Smooth muscle cell (in vitro differentiated cells): ENCODE data around the gene IL17RD. TPM values are rescaled to one million over a fixed set of nuclear protein-coding genes. Genes with fewer than 3 reads are reported as not detected.

Experiments used
- DNase-seq: peaks from one replicate; lab custom pipeline; 2025; ENCODE audit not compliant: unreplicated experiment; lab: John Stamatoyannopoulos, UW
- H2AFZ ChIP-seq: fragments of 200-600 bp; sonication (generic); 2 replicates; pipeline ENCODE4 v1.6.0; 2016; ENCODE audit warnings: antibody characterized with exemption, low read depth, mild to moderate bottlenecking
- H3F3A ChIP-seq: fragments of 200-600 bp; sonication (generic); 2 replicates; pipeline ENCODE4 v1.6.0; 2017; ENCODE audit warnings: antibody characterized with exemption, low read depth
- H3K27ac ChIP-seq: fragments of 200-600 bp; sonication (generic); 2 replicates; pipeline ENCODE4 v1.5.1; 2016; ENCODE audit warnings: low read depth, mild to moderate bottlenecking
- H3K27me3 ChIP-seq: fragments of 200-600 bp; sonication (generic); 2 replicates; pipeline ENCODE4 v1.6.1; 2016; ENCODE audit warnings: low read depth, mild to moderate bottlenecking
- H3K36me3 ChIP-seq: fragments of 200-600 bp; sonication (generic); 2 replicates; pipeline ENCODE4 v1.5.1; 2016; ENCODE audit warnings: low read depth
- H3K4me1 ChIP-seq: fragments of 200-600 bp; sonication (generic); 2 replicates; pipeline ENCODE4 v1.5.1; 2016; ENCODE audit warnings: low read depth
- H3K4me2 ChIP-seq: fragments of 200-600 bp; sonication (generic); 2 replicates; pipeline ENCODE4 v1.6.0; 2016; ENCODE audit warnings: mild to moderate bottlenecking
- H3K4me3 ChIP-seq: fragments of 200-600 bp; sonication (generic); 2 replicates; pipeline ENCODE4 v1.5.1; 2016; ENCODE audit warnings: mild to moderate bottlenecking
- H3K79me2 ChIP-seq: fragments of 200-600 bp; sonication (generic); 2 replicates; pipeline ENCODE4 v1.6.0; 2016; ENCODE audit warnings: low read depth, mild to moderate bottlenecking
- H3K9ac ChIP-seq: fragments of 200-600 bp; sonication (generic); 2 replicates; pipeline ENCODE4 v1.6.0; 2016; ENCODE audit warnings: low read depth
- H3K9me3 ChIP-seq: fragments of 200-600 bp; sonication (generic); replicated peaks from 2 replicates; pipeline ENCODE4 v1.5.1; 2016; ENCODE audit warnings: low read depth
- H4K20me1 ChIP-seq: fragments of 200-600 bp; sonication (generic); 2 replicates; pipeline ENCODE4 v1.6.0; 2016; ENCODE audit warnings: low read depth
- CTCF ChIP-seq: fragments of 200-600 bp; sonication (generic); IDR thresholded peaks from 2 replicates; pipeline ENCODE4 v1.5.1; 2017; ENCODE audit warnings: borderline replicate concordance, mild to moderate bottlenecking, antibody characterized with exemption; ENCODE audit not compliant: insufficient read depth, poor library complexity, severe bottlenecking
- WGBS: methylation state at CpG from one replicate; pipeline ENCODE4 v1.1.7; 2016; ENCODE audit warnings: low lambda C conversion rate; 5-methylcytosine and 5-hydroxymethylcytosine counted together
- polyA plus RNA-seq: library from polyadenylated mRNA; unstranded; fragments of >200 nt; fragmentation: Nextera tagmentation; extraction: Ambion mirVana; gene quantifications from 2 replicates; pipeline ENCODE4 v1.2.1, GENCODE V29; 2016
- total RNA-seq: library from RNA; depleted of rRNA; stranded (reverse); fragments of >200 nt; gene quantifications from 2 replicates; pipeline ENCODE4 v1.2.3, GENCODE V29; 2014

IL17RD gene
- total and polyA plus RNA-seq, 2 experiments from 2014 or later, result 0.59 to 1.9 TPM

GRCh38 chr3:57091521-57092273, 73.5 kb downstream of the IL17RD start:
- H3K9me3 ChIP-seq, result no peaks in the 10 kb centered on the region
- no peaks in the 10 kb centered on the region for H3K4me1 ChIP-seq
- no peak overlapping the region for H3K9ac ChIP-seq
- peak overlapping the region; percentile 26 for H2AFZ ChIP-seq
- H3F3A ChIP-seq, result no peaks in the 10 kb centered on the region
- no peak overlapping the region for H3K4me3 ChIP-seq
- no peak overlapping the region for H3K27ac ChIP-seq
- H3K79me2 ChIP-seq, result no peaks in the 10 kb centered on the region
- H3K36me3 ChIP-seq, result no peaks in the 10 kb centered on the region
- no peaks in the 10 kb centered on the region for H3K27me3 ChIP-seq
- H4K20me1 ChIP-seq, result no peaks in the 10 kb centered on the region
- DNase-seq, result no peak
- 76% methylated on average over 3 of the region's 3 CpGs for WGBS
- TF ChIP-seq CTCF, result no peak
- H3K4me2 ChIP-seq, result no peak overlapping the region

- no peaks in the 10 kb centered on the region for H3K27me3 ChIP-seq
- TF ChIP-seq CTCF, result no peak
- H4K20me1 ChIP-seq, result no peaks in the 10 kb centered on the region
- H3F3A ChIP-seq, result no peaks in the 10 kb centered on the region
- no peak overlapping the region for H3K27ac ChIP-seq
- H3K4me1 ChIP-seq, result no peaks in the 10 kb centered on the region
- H3K79me2 ChIP-seq, result no peaks in the 10 kb centered on the region
- 94% methylated on average over 4 of the region's 4 CpGs for WGBS
- no peak overlapping the region for H2AFZ ChIP-seq
- DNase-seq, result no peak
- H3K36me3 ChIP-seq, result no peaks in the 10 kb centered on the region
- H3K9me3 ChIP-seq, result no peaks in the 10 kb centered on the region
- no peak overlapping the region for H3K4me3 ChIP-seq
- no peak overlapping the region for H3K4me2 ChIP-seq
- H3K9ac ChIP-seq, result no peak overlapping the region
These were observed 76.1 kb downstream of the IL17RD start for GRCh38 chr3:57089043-57089442.

GRCh38 chr3:57088503-57088902, 76.7 kb downstream of the IL17RD start:
- no peaks in the 10 kb centered on the region for H3K4me1 ChIP-seq
- H3K36me3 ChIP-seq, result no peaks in the 10 kb centered on the region
- no peaks in the 10 kb centered on the region for H3K79me2 ChIP-seq
- H3K27me3 ChIP-seq, result no peaks in the 10 kb centered on the region
- DNase-seq, result no peak
- H3K27ac ChIP-seq, result no peak overlapping the region
- TF ChIP-seq CTCF, result no peak
- no peaks in the 10 kb centered on the region for H3F3A ChIP-seq
- no peak overlapping the region for H3K4me2 ChIP-seq
- H2AFZ ChIP-seq, result no peak overlapping the region
- 94% methylated on average over 5 of the region's 5 CpGs for WGBS
- H3K4me3 ChIP-seq, result no peak overlapping the region
- no peaks in the 10 kb centered on the region for H4K20me1 ChIP-seq
- H3K9ac ChIP-seq, result no peak overlapping the region
- no peaks in the 10 kb centered on the region for H3K9me3 ChIP-seq
